ENCODE data around the gene SAMD5. TPM values are rescaled to one million over a fixed set of nuclear protein-coding genes. Genes with fewer than 3 reads are reported as not detected.
A peak's percentile ranks its signal among the peaks of the same experiment; 100 is the strongest.

Gene SAMD5
- polyA plus RNA-seq, 1 experiment, result 3.1 TPM

DNA sequence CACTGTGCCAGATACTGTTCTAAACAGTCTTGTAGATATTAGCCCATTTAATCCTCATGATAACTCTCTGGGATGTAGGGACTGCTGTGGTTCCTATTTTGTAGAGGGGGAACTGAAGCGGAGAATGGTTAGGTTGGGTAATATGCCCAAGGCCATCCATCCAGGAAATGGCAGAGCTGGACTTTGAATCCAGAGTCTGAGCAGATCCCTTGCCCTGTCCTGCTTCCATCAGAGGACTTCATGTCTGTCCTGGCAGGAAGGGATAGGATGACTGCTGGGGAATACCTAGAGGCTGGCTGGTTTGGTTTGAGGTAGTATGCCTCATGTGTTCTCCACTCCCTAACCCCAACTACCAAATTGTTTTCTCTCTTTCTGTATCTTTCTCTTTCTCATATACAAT, 44.6 kb downstream of the SAMD5 start:
- POLR2A ChIA-PET, result no interaction called here
- Histone ChIP-seq H3K27ac (ENCODE audit: low read depth, low read length) (no peak overlapping the region), H3K9me3 (ENCODE audit: control insufficient read depth, insufficient read depth, low read length) (no peaks in the 10 kb centered on the region), H3K27me3 (ENCODE audit: control insufficient read depth, insufficient read depth, low read length) (no peaks in the 10 kb centered on the region), H3K4me3 (ENCODE audit: low read depth, low read length) (no peak overlapping the region)
- DNase-seq (ENCODE audit: low read depth, low spot score), result no peak
- CTCF ChIA-PET, result no interaction called here
- TF ChIP-seq, protein P1, sequence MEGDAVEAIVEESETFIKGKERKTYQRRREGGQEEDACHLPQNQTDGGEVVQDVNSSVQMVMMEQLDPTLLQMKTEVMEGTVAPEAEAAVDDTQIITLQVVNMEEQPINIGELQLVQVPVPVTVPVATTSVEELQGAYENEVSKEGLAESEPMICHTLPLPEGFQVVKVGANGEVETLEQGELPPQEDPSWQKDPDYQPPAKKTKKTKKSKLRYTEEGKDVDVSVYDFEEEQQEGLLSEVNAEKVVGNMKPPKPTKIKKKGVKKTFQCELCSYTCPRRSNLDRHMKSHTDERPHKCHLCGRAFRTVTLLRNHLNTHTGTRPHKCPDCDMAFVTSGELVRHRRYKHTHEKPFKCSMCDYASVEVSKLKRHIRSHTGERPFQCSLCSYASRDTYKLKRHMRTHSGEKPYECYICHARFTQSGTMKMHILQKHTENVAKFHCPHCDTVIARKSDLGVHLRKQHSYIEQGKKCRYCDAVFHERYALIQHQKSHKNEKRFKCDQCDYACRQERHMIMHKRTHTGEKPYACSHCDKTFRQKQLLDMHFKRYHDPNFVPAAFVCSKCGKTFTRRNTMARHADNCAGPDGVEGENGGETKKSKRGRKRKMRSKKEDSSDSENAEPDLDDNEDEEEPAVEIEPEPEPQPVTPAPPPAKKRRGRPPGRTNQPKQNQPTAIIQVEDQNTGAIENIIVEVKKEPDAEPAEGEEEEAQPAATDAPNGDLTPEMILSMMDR (IDR thresholded peaks at IDR 0.05; ENCODE audit: low read depth, low read length), result no peak

DNA sequence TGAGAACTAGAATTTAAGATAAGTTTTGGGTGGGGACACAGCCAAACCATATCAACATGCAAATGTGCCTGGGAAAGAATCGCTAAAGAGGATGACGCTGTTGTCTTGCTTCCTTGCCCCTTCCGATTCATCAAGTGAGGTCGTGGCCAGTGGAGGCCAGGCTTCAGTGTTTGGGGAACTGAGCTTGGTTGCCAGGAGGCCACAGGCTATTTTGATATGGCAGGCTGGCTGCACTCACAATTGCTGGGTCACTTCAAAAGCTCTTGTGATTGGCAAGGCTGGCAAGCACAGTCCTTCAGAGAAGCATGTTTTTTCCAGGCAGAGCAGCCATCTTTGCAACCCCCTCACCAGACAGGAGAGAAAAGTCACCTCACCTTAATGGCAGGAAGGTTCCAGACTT, 45.8 kb downstream of the SAMD5 start:
- DNase-seq (ENCODE audit: low read depth, low spot score), result no peak
- TF ChIP-seq, protein P1 (IDR thresholded peaks at IDR 0.05; ENCODE audit: low read depth, low read length), result no peak
- ChIA-PET POLR2A (no interaction called here), CTCF (interaction anchor here (0.6 kb wide), 1 partner anchor 41 kb away, joined by 3 read pairs; no protein-coding TSS in a partner anchor)
- Histone ChIP-seq H3K4me3 (ENCODE audit: low read depth, low read length) (no peak overlapping the region), H3K27me3 (ENCODE audit: control insufficient read depth, insufficient read depth, low read length) (no peaks in the 10 kb centered on the region), H3K27ac (ENCODE audit: low read depth, low read length) (peak overlapping the region; percentile 21), H3K9me3 (ENCODE audit: control insufficient read depth, insufficient read depth, low read length) (no peaks in the 10 kb centered on the region)

DNA sequence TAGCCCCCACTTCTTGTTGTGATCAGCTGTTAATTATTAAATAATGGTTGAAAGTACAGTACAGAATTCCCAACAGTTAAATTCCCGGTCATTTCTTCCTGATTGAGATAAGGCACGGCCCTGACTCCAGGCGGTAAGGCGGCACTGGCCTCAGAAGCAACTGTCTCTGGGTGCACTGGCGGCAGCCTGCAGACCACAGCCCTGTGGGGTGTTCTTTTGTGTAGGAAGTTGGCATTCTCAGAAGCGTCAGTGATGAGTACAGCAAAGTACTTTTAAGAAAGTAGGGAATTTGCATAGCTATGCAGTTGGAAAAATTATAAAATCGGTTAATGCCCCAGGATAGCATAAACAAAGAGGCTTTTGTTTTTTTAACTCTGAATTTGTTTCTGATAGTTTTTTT, 50.5 kb downstream of the SAMD5 start:
- ChIA-PET POLR2A (no interaction called here), CTCF (no interaction called here)
- Histone ChIP-seq H3K9me3 (ENCODE audit: control insufficient read depth, insufficient read depth, low read length) (no peaks in the 10 kb centered on the region), H3K27ac (ENCODE audit: low read depth, low read length) (no peak overlapping the region), H3K4me3 (ENCODE audit: low read depth, low read length) (no peak overlapping the region), H3K27me3 (ENCODE audit: control insufficient read depth, insufficient read depth, low read length) (no peaks in the 10 kb centered on the region)
- no peak for DNase-seq (ENCODE audit: low read depth, low spot score)
- TF ChIP-seq, protein P1 (IDR thresholded peaks at IDR 0.05; ENCODE audit: low read depth, low read length), result no peak

DNA sequence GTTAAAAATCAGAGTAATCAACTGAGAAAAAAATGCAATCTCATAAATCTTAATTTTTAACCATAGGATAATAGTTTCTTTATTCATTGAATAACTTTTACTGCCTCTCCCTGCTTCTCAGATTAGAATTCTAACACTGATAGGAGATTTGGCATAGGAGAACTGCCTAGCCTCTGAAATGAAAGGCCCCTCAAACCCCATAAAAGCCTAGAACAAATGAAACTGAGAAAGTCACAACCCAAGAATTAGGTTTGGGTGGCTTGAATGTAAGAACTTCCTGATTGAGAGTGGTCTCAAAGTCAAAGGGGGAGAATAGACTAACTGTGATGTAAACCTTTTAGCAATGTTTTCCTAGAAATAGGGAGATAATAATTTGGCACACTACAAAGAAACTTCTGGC, 52.2 kb downstream of the SAMD5 start:
- ChIA-PET POLR2A (no interaction called here), CTCF (no interaction called here)
- DNase-seq (ENCODE audit: low read depth, low spot score), result no peak
- no peak overlapping the region for H3K4me3 ChIP-seq (ENCODE audit: low read depth, low read length)
- no peak overlapping the region for H3K27ac ChIP-seq (ENCODE audit: low read depth, low read length)
- TF ChIP-seq, protein P1 (IDR thresholded peaks at IDR 0.05; ENCODE audit: low read depth, low read length), result no peak
- no peaks in the 10 kb centered on the region for H3K27me3 ChIP-seq (ENCODE audit: control insufficient read depth, insufficient read depth, low read length)
- H3K9me3 ChIP-seq (ENCODE audit: control insufficient read depth, insufficient read depth, low read length), result no peaks in the 10 kb centered on the region

DNA sequence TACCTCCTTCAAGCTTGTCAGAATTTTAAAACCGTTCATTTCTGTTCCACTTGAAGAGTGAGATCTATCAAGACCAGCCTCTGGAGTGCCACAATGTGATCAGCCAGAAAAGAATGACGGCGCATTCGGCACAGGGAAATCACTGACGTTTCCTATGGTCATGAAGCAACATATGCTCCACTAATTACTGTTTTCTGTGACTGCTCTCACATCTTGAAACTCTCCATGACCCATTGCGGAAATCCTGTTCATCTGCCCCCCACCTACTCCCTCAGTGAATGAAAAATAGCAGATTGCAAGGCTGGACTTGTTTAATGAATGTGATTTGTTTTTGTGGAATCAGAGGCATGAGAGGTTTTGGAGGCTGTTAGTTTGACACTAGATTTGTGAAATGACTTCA, 53.2 kb downstream of the SAMD5 start:
- DNase-seq (ENCODE audit: low read depth, low spot score), result no peak
- H3K4me3 ChIP-seq (ENCODE audit: low read depth, low read length), result no peak overlapping the region
- POLR2A ChIA-PET, result no interaction called here
- H3K27me3 ChIP-seq (ENCODE audit: control insufficient read depth, insufficient read depth, low read length), result no peaks in the 10 kb centered on the region
- H3K27ac ChIP-seq (ENCODE audit: low read depth, low read length), result no peak overlapping the region
- TF ChIP-seq, protein P1 (IDR thresholded peaks at IDR 0.05; ENCODE audit: low read depth, low read length), result no peak
- no peaks in the 10 kb centered on the region for H3K9me3 ChIP-seq (ENCODE audit: control insufficient read depth, insufficient read depth, low read length)
- CTCF ChIA-PET, result no interaction called here

Data from AG04450 (cell line).